GM19240 (cell line): ENCODE data around the gene TK2.
A peak's percentile ranks its signal among the peaks of the same experiment; 100 is the strongest.
"Not testable (repeated sequence)": the region's sequence is repeated elsewhere in the genome, so short reads cannot be mapped to it uniquely, and the experiment has no call there.

Experiments used
- DNase-seq: peaks from one replicate; pipeline ENCODE4 v3.0.0; 2011; ENCODE audit warnings: low spot score; ENCODE audit not compliant: insufficient read length

The TK2 gene

GRCh38 chr16:66549284-66550131 is at the start of gene TK2:
Gene TK2 (minus strand): TSS chr16:66550122. CDS start chr16:66550061, 61 bp downstream.
- peak; percentile 14 for DNase-seq

GRCh38 chr16:66598111-66598510 is 48.2 kb upstream of the TK2 start:
- no peak for DNase-seq

- no peak for DNase-seq
Observed at GRCh38 chr16:66596986-66597848, 47.3 kb upstream of the TK2 start.

- DNase-seq, result not testable (repeated sequence)
Observed at GRCh38 chr16:66596559-66596958, 46.6 kb upstream of the TK2 start.

- no peak for DNase-seq
Observed at GRCh38 chr16:66594739-66595138, 44.8 kb upstream of the TK2 start.

GRCh38 chr16:66592814-66593213 is 42.9 kb upstream of the TK2 start:
- no peak for DNase-seq

GRCh38 chr16:66592241-66592640 is 42.3 kb upstream of the TK2 start:
- DNase-seq, result no peak

GRCh38 chr16:66591018-66591417 is 41.1 kb upstream of the TK2 start:
- DNase-seq, result no peak

- no peak for DNase-seq
Observed at GRCh38 chr16:66590322-66590721, 40.4 kb upstream of the TK2 start.

GRCh38 chr16:66588981-66589713 is 39.2 kb upstream of the TK2 start:
- no peak for DNase-seq

- no peak for DNase-seq
Observed at GRCh38 chr16:66587881-66588600, 38.1 kb upstream of the TK2 start.

- no peak for DNase-seq
Observed at GRCh38 chr16:66585481-66586239, 35.7 kb upstream of the TK2 start.

GRCh38 chr16:66581246-66581952 is 31.5 kb upstream of the TK2 start:
- no peak for DNase-seq

GRCh38 chr16:66580605-66581209 is 30.8 kb upstream of the TK2 start:
- no peak for DNase-seq

GRCh38 chr16:66578651-66579531 is 29.0 kb upstream of the TK2 start, which contains the start of gene CMTM2:
Gene CMTM2 (plus strand): TSS chr16:66579463. CDS start chr16:66579608, 145 bp downstream.
- no peak for DNase-seq

GRCh38 chr16:66576296-66576695 is 26.4 kb upstream of the TK2 start:
- no peak for DNase-seq

GRCh38 chr16:66575060-66575459 is 25.1 kb upstream of the TK2 start:
- no peak for DNase-seq

- no peak for DNase-seq
Observed at GRCh38 chr16:66574531-66574930, 24.6 kb upstream of the TK2 start.
